Inflammatory macrophage treated with lipopolysaccharide for 1 hour (primary cell): ENCODE data around the gene CAPN5.
"Not testable (repeated sequence)": the region's sequence is repeated elsewhere in the genome, so short reads cannot be mapped to it uniquely, and the experiment has no call there.

ENCODE experiments used
- DNase-seq, 2 donors: peaks; one replicate each; pipeline ENCODE4 v3.0.0-alpha.2; 2020 to 2022

Gene CAPN5

GRCh38 chr11:77066229-77067042 is at the start of gene CAPN5:
CAPN5 (plus strand) TSS chr11:77066971; CDS start chr11:77084887, 17,916 bp downstream.
- peak; percentile 85 to 88 for DNase-seq

- DNase-seq, result not testable (repeated sequence)
Observed at GRCh38 chr11:77018396-77018924, 48.3 kb upstream of the CAPN5 start.

GRCh38 chr11:77019976-77020595 is 46.7 kb upstream of the CAPN5 start:
- peak in 1 of 2 donors; percentile 25 for DNase-seq

GRCh38 chr11:77020734-77021133 is 46.0 kb upstream of the CAPN5 start:
- DNase-seq, result no peak

GRCh38 chr11:77024745-77025144 is 42.0 kb upstream of the CAPN5 start:
- DNase-seq, result no peak

GRCh38 chr11:77026221-77026620 is 40.5 kb upstream of the CAPN5 start:
- no peak for DNase-seq

GRCh38 chr11:77026743-77027142 is 40.0 kb upstream of the CAPN5 start:
- DNase-seq, result no peak

- no peak for DNase-seq
Observed at GRCh38 chr11:77027275-77027674, 39.5 kb upstream of the CAPN5 start.

GRCh38 chr11:77029829-77030228 is 36.9 kb upstream of the CAPN5 start:
- DNase-seq, result no peak

- DNase-seq, result no peak
Observed at GRCh38 chr11:77030834-77031414, 35.8 kb upstream of the CAPN5 start.

GRCh38 chr11:77031599-77031998 is 35.2 kb upstream of the CAPN5 start:
- DNase-seq, result no peak

- peak; percentile 19 to 34 for DNase-seq
Observed at GRCh38 chr11:77035039-77035438, 31.7 kb upstream of the CAPN5 start.

- DNase-seq, result no peak
Observed at GRCh38 chr11:77035580-77035979, 31.2 kb upstream of the CAPN5 start.

- no peak for DNase-seq
Observed at GRCh38 chr11:77036398-77036797, 30.4 kb upstream of the CAPN5 start.

GRCh38 chr11:77037057-77037456 is 29.7 kb upstream of the CAPN5 start:
- no peak for DNase-seq

- DNase-seq, result no peak
Observed at GRCh38 chr11:77038029-77038824, 28.5 kb upstream of the CAPN5 start.

- DNase-seq, result peak in 1 of 2 donors; percentile 4
Observed at GRCh38 chr11:77038825-77039326, 27.9 kb upstream of the CAPN5 start.

- no peak for DNase-seq
Observed at GRCh38 chr11:77039491-77040400, 27.0 kb upstream of the CAPN5 start.

GRCh38 chr11:77040401-77040777 is 26.4 kb upstream of the CAPN5 start:
- no peak for DNase-seq

- no peak for DNase-seq
Observed at GRCh38 chr11:77040889-77041288, 25.9 kb upstream of the CAPN5 start.

GRCh38 chr11:77042111-77042726 is 24.6 kb upstream of the CAPN5 start:
- DNase-seq, result no peak
